H1 (cell line): ENCODE results near the gene VSTM2B. TPM values are rescaled to one million over a fixed set of nuclear protein-coding genes. Genes with fewer than 3 reads are reported as not detected.
A peak's percentile ranks its signal among the peaks of the same experiment; 100 is the strongest.

Experiments used
- CTCF ChIA-PET: fragments of 300-600 bp; sonication (Branson Sonifier 250); formaldehyde crosslinking; loops from one replicate; lab custom pipeline; 2021; ENCODE audit not compliant: partially characterized antibody; lab: Charles Lee
- POLR2A ChIA-PET: fragments of 300-600 bp; sonication (Branson Sonifier 250); formaldehyde crosslinking; loops from one replicate; lab custom pipeline; 2021; ENCODE audit warnings: inconsistent platforms; ENCODE audit not compliant: partially characterized antibody; lab: Charles Lee
- DNase-seq, 2 experiments: peaks; one replicate each; pipeline versions ENCODE4 v3.0.0 to v3.0.0-alpha.2; 2010 to 2022; ENCODE audit warnings: low spot score in 2 of 2, low read depth in 1 of 2, mixed read lengths in 1 of 2
- FAIRE-seq: peaks from 2 replicates; lab custom pipeline; 2011; peaks lifted over from hg19 to GRCh38; lab: Jason Lieb, UNC
- H2AFZ ChIP-seq: 2 replicates; pipeline ENCODE4 v1.8.1; 2012; ENCODE audit warnings: low read length, inconsistent platforms
- H2AK5ac ChIP-seq: 2 replicates; pipeline ENCODE4 v1.6.1; 2013; ENCODE audit warnings: low read depth, low read length
- H2BK120ac ChIP-seq: replicated peaks from 2 replicates; pipeline ENCODE3; 2013; ENCODE audit warnings: low read depth, low read length, inconsistent platforms
- H2BK12ac ChIP-seq: 2 replicates; pipeline ENCODE4 v1.6.1; 2013; ENCODE audit warnings: low read depth, low read length
- H2BK15ac ChIP-seq: 2 replicates; pipeline ENCODE4 v1.6.1; 2013; ENCODE audit warnings: low read length
- H2BK20ac ChIP-seq: 2 replicates; pipeline ENCODE4 v1.6.1; 2013; ENCODE audit warnings: low read length
- H2BK5ac ChIP-seq: 2 replicates; pipeline ENCODE4 v1.6.1; 2013; ENCODE audit warnings: low read depth, low read length
- H3K14ac ChIP-seq: 2 replicates; pipeline ENCODE4 v1.6.1; 2013; ENCODE audit warnings: inconsistent platforms; ENCODE audit not compliant: insufficient read length
- H3K18ac ChIP-seq: 2 replicates; pipeline ENCODE4 v1.6.1; 2013; ENCODE audit warnings: low read length; ENCODE audit errors: extremely low read depth
- H3K23ac ChIP-seq: 2 replicates; pipeline ENCODE4 v1.6.1; 2013; ENCODE audit warnings: inconsistent platforms; ENCODE audit not compliant: insufficient read length
- H3K23me2 ChIP-seq: 2 replicates; pipeline ENCODE4 v1.6.1; 2013; ENCODE audit warnings: low read depth, low read length
- H3K27ac ChIP-seq: 2 replicates; pipeline ENCODE4 v1.6.1; 2011; ENCODE audit warnings: low read depth, low read length, inconsistent platforms
- H3K27me3 ChIP-seq, 4 experiments: replicated peaks in 1 of 4; 1 replicate in 1 of 4; 2 replicates in 3 of 4; pipeline versions ENCODE4 v1.6.1 to v1.8.1; 2011 to 2013; ENCODE audit warnings: low read length in 3 of 4, mild to moderate bottlenecking in 3 of 4, inconsistent platforms in 2 of 4, mixed read lengths in 2 of 4, moderate library complexity in 1 of 4; ENCODE audit not compliant: control insufficient read depth in 3 of 4, insufficient read depth in 3 of 4; ENCODE audit errors: extremely low read depth in 1 of 4
- H3K36me3 ChIP-seq, 4 experiments: 2 replicates each; pipeline versions ENCODE4 v1.6.1 to v1.8.1; 2011 to 2013; ENCODE audit warnings: mild to moderate bottlenecking in 4 of 4, low read length in 3 of 4, moderate library complexity in 2 of 4, control low read depth in 1 of 4, inconsistent platforms in 1 of 4; ENCODE audit not compliant: insufficient read depth in 4 of 4, control insufficient read depth in 2 of 4
- H3K4ac ChIP-seq: replicated peaks from 2 replicates; pipeline ENCODE3; 2013; ENCODE audit warnings: low read length, low read depth, mixed read lengths, inconsistent platforms; ENCODE audit not compliant: insufficient read length
- H3K4me1 ChIP-seq, 4 experiments: replicated peaks in 1 of 4; 1 replicate in 1 of 4; 2 replicates in 3 of 4; pipeline versions ENCODE4 v1.6.1 to v1.8.1; 2011 to 2013; ENCODE audit warnings: low read length in 3 of 4, inconsistent platforms in 2 of 4, mixed read lengths in 1 of 4; ENCODE audit not compliant: insufficient read depth in 4 of 4, control insufficient read depth in 3 of 4
- H3K4me2 ChIP-seq, 2 experiments: 2 replicates each; pipeline versions ENCODE4 v1.6.1 to v1.8.1; 2011 to 2013; ENCODE audit warnings: low read depth in 2 of 2, low read length in 2 of 2, control low read depth in 1 of 2, inconsistent platforms in 1 of 2, mild to moderate bottlenecking in 1 of 2; ENCODE audit not compliant: insufficient read depth in 1 of 2
- H3K4me3 ChIP-seq, 4 experiments: fragments of 200-600, 300-600 bp in 1 of 4; sonication (generic), shearing (Covaris generic), sonication (Bioruptor Twin) in 1 of 4; 2 replicates each; pipeline versions ENCODE4 v1.5.1 to v1.8.1; 2011 to 2016; ENCODE audit warnings: low read length in 4 of 4, low read depth in 3 of 4, control low read depth in 2 of 4, inconsistent platforms in 2 of 4, mild to moderate bottlenecking in 2 of 4, mixed read lengths in 1 of 4, moderate library complexity in 1 of 4; ENCODE audit not compliant: insufficient read depth in 2 of 4; ENCODE audit errors: extremely low read depth in 1 of 4
- H3K56ac ChIP-seq: replicated peaks from 2 replicates; pipeline ENCODE3; 2013; ENCODE audit warnings: low read depth, mild to moderate bottlenecking, mixed read lengths, low read length, inconsistent platforms; ENCODE audit not compliant: insufficient read length
- H3K79me1 ChIP-seq: 2 replicates; pipeline ENCODE4 v1.6.1; 2013; ENCODE audit warnings: low read depth, low read length, control low read depth
- H3K79me2 ChIP-seq, 2 experiments: 2 replicates each; pipeline versions ENCODE4 v1.6.1 to v1.8.1; 2012 to 2013; ENCODE audit warnings: low read length in 2 of 2, mild to moderate bottlenecking in 2 of 2, inconsistent platforms in 1 of 2; ENCODE audit not compliant: insufficient read depth in 2 of 2, control insufficient read depth in 1 of 2
- H3K9ac ChIP-seq, 4 experiments: replicated peaks in 1 of 4; 1 replicate in 1 of 4; 2 replicates in 3 of 4; pipeline versions ENCODE4 v1.6.1 to v1.8.1; 2011 to 2013; ENCODE audit warnings: low read depth in 3 of 4, low read length in 3 of 4, control low read depth in 2 of 4, mild to moderate bottlenecking in 2 of 4, moderate library complexity in 2 of 4, inconsistent platforms in 1 of 4; ENCODE audit errors: extremely low read depth in 1 of 4
- H3K9me3 ChIP-seq, 2 experiments: 2 replicates each; pipeline versions ENCODE4 v1.6.1 to v1.8.1; 2012 to 2013; ENCODE audit warnings: mild to moderate bottlenecking in 2 of 2, moderate library complexity in 2 of 2, control low read depth in 1 of 2, inconsistent platforms in 1 of 2, low read depth in 1 of 2, low read length in 1 of 2, mixed read lengths in 1 of 2; ENCODE audit not compliant: insufficient read depth in 2 of 2
- H4K20me1 ChIP-seq, 2 experiments: replicated peaks in 1 of 2; 2 replicates each; pipeline versions ENCODE3 to v1.8.1; 2011 to 2013; ENCODE audit warnings: inconsistent platforms in 2 of 2, low read length in 2 of 2, mild to moderate bottlenecking in 1 of 2; ENCODE audit not compliant: insufficient read depth in 2 of 2, control insufficient read depth in 1 of 2
- H4K5ac ChIP-seq: 2 replicates; pipeline ENCODE4 v1.6.1; 2013; ENCODE audit warnings: low read length, low read depth, mixed read lengths, inconsistent platforms; ENCODE audit not compliant: insufficient read length
- H4K8ac ChIP-seq: 2 replicates; pipeline ENCODE4 v1.8.0; 2013; ENCODE audit warnings: mild to moderate bottlenecking, moderate library complexity, low read length, inconsistent platforms; ENCODE audit not compliant: insufficient read depth; ENCODE audit errors: extremely low read depth
- H4K91ac ChIP-seq: replicated peaks from 2 replicates; pipeline ENCODE3; 2013; ENCODE audit warnings: low read length, mixed read lengths, inconsistent platforms; ENCODE audit not compliant: insufficient read length
- BCL11A ChIP-seq, 2 experiments: IDR thresholded peaks; one replicate each; pipeline ENCODE4 v1.6.1; 2011; ENCODE audit warnings: low read depth in 2 of 2, low read length in 2 of 2, mild to moderate bottlenecking in 2 of 2
- CTBP2 ChIP-seq: IDR thresholded peaks from 2 replicates; pipeline ENCODE4 v1.7.0; 2011; ENCODE audit warnings: borderline replicate concordance, mild to moderate bottlenecking, moderate library complexity, mixed read lengths, low read length; ENCODE audit not compliant: insufficient read depth, insufficient read length
- E2F6 ChIP-seq: IDR thresholded peaks from 2 replicates; pipeline ENCODE4 v1.6.1; 2012; ENCODE audit warnings: inconsistent platforms
- HDAC2 ChIP-seq, 2 experiments: fragments of 300-600 bp in 1 of 2; sonication (generic) in 1 of 2; IDR thresholded peaks; 2 replicates each; pipeline ENCODE4 v1.6.1; 2011 to 2012; ENCODE audit warnings: low read depth in 2 of 2, low read length in 2 of 2, mild to moderate bottlenecking in 2 of 2, moderate library complexity in 2 of 2, borderline replicate concordance in 1 of 2, inconsistent platforms in 1 of 2
- POLR2AphosphoS5 ChIP-seq: IDR thresholded peaks from 2 replicates; pipeline ENCODE4 v1.6.1; 2011; ENCODE audit warnings: low read depth, low read length
- SIRT6 ChIP-seq: IDR thresholded peaks from one replicate; pipeline ENCODE4 v1.7.1; 2012; ENCODE audit warnings: low read length, inconsistent platforms
- SP2 ChIP-seq: IDR thresholded peaks from 2 replicates; pipeline ENCODE4 v1.6.1; 2012; ENCODE audit warnings: mild to moderate bottlenecking, low read length, inconsistent platforms
- WGBS, 2 experiments: shearing (Covaris generic) in 1 of 2; methylation state at CpG; one replicate each; pipeline versions ENCODE4 v1.1.6 to v1.1.7; 2013 to 2015; ENCODE audit warnings: low lambda C conversion rate in 2 of 2, mixed read lengths in 2 of 2, inconsistent platforms in 1 of 2, low coverage in 1 of 2, missing lambda C conversion rate in 1 of 2; ENCODE audit not compliant: insufficient replicate concordance in 2 of 2, insufficient coverage in 1 of 2, insufficient read length in 1 of 2; ENCODE audit errors: extremely low coverage in 1 of 2, missing lambda C conversion rate in 1 of 2; 5-methylcytosine and 5-hydroxymethylcytosine counted together
- polyA plus RNA-seq, 7 experiments: library from polyadenylated mRNA; depleted of rRNA in 3 of 7; stranded (reverse) in 5 of 7; unstranded in 2 of 7; fragments of >200 nt in 5 of 7; fragments of 200-250 nt in 2 of 7; gene quantifications; 1 replicate in 5 of 7; 2 replicates in 1 of 7; 4 replicates in 1 of 7; pipeline versions ENCODE4 v1.2.1 to v1.2.3, GENCODE V29; 2011 to 2013; ENCODE audit warnings: missing spikeins in 2 of 7, mixed read lengths in 2 of 7
- total RNA-seq: library from RNA; stranded (reverse); fragmentation: NEBNext Ultra II Directional; extraction: Animal tissue kit (Norgen Biotek cat#: 25700); gene quantifications from 2 replicates; pipeline ENCODE4 v1.2.1, GENCODE V29; 2021

VSTM2B gene
- total and polyA plus RNA-seq, 2 of the 8 experiments (the other 6 are each of a cell fraction or from before 2014, with no cell fraction given) = 0.82 to 1.5 TPM

GRCh38 chr19:29549105-29550070 lies 23.6 kb downstream of the VSTM2B start:
- H4K91ac ChIP-seq = no peak overlapping the region
- no peak for FAIRE-seq
- POLR2A ChIA-PET = no interaction called here

More at GRCh38 chr19:29549105-29550070, 23.6 kb downstream of the VSTM2B start:
- H3K4me2 ChIP-seq = no peak overlapping the region
- TF ChIP-seq E2F6 (no peak), BCL11A (IDR thresholded peaks at IDR 0.05; ENCODE audit: low read depth in 2 of 2, low read length in 2 of 2) (no peak), HDAC2 (IDR thresholded peaks at IDR 0.05; ENCODE audit: borderline replicate concordance in 1 of 2, low read depth in 2 of 2, low read length in 2 of 2) (no peak), SIRT6 (no peak), SP2 (no peak), CTBP2 (no peak), POLR2AphosphoS5 (no peak)
- TF ChIP-seq, all 59 proteins: peak for 0
- Histone ChIP-seq H3K9me3 (no peaks in the 10 kb centered on the region), H2BK120ac (no peak overlapping the region), H3K36me3 (no peaks in the 10 kb centered on the region), H3K27me3 (no peaks in the 10 kb centered on the region), H2BK15ac (no peak overlapping the region), H3K18ac (no peak overlapping the region), H3K4me1 (no peaks in the 10 kb centered on the region; a peak in 1 of 7 replicates), H3K14ac (no peak overlapping the region), H2AFZ (no peak overlapping the region), H3K9ac (no peak overlapping the region), H2AK5ac (no peak overlapping the region), H3K27ac (no peak overlapping the region), H3K56ac (no peak overlapping the region), H3K4ac (no peak overlapping the region), H4K8ac (no peak overlapping the region; the same call in 1 of the 2 replicates), H4K5ac (no peak overlapping the region), H3K4me3 (no peak overlapping the region), H4K20me1 (no peaks in the 10 kb centered on the region), H3K23ac (no peak overlapping the region), H2BK5ac (no peak overlapping the region), H3K79me1 (no peaks in the 10 kb centered on the region), H2BK12ac (no peak overlapping the region), H3K79me2 (no peaks in the 10 kb centered on the region), H2BK20ac (no peak overlapping the region), H3K23me2 (no peaks in the 10 kb centered on the region)
- WGBS, 2 experiments = 86% methylated on average over 9 of the region's 9 CpGs; no CpG with 5 or more reads in 1 of the 2 experiments
- DNase-seq = peak in 1 of 2 experiments; percentile 33
- CTCF ChIA-PET = interaction anchor here (0.8 kb wide), 1 partner anchor 14 kb away, joined by 3 read pairs; no protein-coding TSS in a partner anchor
